ENCODE measurements around the gene RANBP1.

RANBP1 gene

DNA sequence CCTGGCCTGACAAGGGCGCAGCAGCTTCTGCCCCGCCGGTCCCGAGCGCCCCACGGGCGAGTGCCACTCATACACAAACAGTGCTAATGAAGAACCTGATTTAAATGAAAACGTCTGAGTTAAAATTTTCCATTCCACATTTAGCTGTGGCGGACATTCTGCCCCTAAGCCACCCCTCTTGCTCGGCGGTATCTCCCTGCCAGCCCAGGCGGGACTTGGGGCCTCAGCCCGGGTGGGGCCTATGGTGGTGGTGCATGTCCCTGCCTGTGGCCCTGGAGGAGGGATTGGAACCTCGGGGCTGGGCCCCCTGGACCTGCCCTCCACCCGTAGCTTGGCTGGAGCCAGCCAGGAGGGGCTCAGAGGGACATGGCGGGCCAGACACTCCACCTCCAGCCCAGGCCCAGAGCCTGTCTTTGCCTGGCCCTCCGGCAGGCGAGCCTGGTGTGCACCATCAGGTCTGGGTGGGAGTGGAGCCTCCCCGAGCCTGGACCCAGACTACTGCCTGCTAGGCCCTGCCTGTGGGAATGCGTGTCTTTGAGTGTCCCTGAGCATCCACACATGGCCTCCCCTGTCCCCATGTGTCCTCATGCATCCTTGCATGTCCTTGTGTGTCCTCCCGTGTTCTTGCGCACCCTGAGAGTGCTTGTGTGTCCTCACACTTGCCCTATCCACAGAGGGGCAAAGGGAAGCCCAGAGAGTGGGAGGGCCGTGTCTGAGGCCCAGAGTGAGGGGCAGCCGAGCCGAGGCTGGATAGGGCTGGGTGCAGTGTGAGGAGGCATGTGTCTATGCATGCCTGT, 20.1 kb downstream of the RANBP1 start:
- H3K4me3 ChIP-seq (ENCODE audit: low read depth, low read length): no peak overlapping the region

DNA sequence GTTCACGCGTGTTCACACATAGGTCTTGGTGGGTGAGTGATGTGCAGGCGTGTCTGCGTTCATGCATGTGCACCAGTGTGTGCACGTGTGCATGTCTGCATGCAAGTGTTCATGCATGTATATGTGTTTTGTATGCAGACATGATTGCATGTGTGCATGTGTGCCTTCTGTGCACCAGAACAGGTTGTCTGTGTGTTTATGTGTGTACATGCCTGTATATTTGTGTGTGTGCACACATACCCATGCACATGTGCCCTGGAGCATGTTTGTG, 20.6 kb downstream of the RANBP1 start:
- no peak overlapping the region for H3K4me3 ChIP-seq (ENCODE audit: low read depth, low read length)

DNA sequence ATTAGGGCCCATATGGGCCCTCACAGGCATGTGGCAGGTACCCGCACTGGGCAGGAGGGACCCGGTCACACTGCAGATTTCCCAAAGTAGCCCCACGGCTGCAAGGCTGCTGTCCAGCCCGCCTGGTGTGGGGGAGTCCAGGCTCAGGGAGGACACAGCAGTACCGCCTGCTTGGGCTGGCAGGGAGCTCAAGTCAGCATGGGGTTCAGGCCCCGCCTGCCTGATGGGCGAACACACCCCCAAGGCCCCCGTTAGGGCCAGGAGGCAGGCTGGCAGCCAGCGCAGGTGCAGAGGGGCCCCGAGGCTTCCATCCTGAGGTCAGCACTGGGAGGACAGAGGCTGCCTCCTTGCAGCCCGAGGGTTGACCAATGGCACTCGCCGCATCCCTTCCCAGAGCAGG, 21.2 kb downstream of the RANBP1 start:
- no peak overlapping the region for H3K4me3 ChIP-seq (ENCODE audit: low read depth, low read length)

DNA sequence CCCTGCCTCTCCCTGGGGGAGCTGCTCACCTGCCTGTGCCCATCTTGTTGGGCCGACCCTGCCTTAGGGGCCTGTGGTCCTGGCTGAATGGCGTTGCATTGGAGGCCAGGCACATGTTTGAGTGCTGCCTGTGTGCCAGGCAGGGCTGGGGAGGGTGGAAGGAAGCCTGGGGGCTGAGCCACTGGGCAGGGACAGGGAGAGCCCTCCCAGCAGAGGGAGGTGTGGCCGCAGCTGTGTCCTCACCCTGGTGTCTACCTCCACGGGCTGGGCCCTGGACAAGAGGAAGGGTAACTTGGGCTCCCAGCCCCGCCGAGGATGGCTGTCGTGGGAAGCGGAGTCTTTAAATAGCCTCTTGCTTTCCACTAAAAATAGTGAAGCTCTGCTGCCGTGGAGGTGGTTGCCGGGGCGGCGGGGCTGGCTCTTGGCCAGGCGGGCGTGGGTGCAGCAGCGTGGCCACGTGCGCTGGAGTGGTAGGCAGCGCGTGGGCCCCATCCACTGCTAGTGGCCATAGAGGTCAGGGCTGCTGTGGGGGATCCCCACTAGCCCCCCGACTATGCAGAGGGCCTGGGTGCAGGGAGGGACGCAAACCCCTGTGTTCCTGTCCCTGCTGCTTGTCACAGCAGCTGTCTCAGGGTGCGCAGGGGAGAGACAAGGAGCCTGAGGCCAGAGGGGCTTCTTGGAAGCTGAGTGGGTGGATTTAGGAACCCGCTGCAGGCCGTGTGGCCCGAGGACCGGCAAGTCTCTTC, 21.9 kb downstream of the RANBP1 start:
- H3K4me3 ChIP-seq (ENCODE audit: low read depth, low read length): no peak overlapping the region

DNA sequence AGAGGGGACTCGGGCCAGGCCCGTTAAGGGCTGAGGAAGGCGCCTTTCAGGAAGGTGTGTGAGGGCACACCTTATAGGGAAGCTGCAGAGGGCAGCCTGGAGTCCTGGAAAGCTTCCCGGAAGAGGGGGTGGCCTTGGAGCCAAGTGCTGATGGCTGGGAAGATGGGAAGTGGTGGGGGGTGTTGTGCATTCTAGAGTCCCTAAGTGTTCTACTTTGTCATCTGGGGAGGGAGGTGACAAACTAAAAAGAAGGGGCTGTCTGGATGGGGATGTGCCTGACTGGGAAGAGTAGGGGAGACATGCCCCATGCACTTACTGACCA, 22.5 kb downstream of the RANBP1 start:
- no peak overlapping the region for H3K4me3 ChIP-seq (ENCODE audit: low read depth, low read length)

DNA sequence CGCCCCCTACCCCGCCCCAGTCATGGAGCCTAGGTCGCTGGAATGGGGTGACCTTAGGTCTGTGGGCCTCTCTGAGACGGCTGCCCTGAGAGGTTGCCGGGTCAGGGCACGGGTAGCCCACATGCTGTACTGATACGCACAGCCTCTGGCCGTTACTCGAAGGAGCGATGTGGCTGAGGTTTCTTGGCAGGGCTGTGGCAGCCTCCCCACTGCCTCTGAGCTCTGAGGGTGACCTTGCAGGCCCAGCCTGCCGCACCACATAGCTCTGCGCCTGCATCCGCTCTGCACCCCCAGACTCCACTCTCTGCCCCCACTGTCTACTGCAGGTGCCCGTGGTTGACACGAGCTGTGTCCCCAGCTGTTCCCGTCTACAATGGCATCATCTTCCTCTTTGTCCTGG, 23.0 kb downstream of the RANBP1 start:
- no peak overlapping the region for H3K4me3 ChIP-seq (ENCODE audit: low read depth, low read length)

DNA sequence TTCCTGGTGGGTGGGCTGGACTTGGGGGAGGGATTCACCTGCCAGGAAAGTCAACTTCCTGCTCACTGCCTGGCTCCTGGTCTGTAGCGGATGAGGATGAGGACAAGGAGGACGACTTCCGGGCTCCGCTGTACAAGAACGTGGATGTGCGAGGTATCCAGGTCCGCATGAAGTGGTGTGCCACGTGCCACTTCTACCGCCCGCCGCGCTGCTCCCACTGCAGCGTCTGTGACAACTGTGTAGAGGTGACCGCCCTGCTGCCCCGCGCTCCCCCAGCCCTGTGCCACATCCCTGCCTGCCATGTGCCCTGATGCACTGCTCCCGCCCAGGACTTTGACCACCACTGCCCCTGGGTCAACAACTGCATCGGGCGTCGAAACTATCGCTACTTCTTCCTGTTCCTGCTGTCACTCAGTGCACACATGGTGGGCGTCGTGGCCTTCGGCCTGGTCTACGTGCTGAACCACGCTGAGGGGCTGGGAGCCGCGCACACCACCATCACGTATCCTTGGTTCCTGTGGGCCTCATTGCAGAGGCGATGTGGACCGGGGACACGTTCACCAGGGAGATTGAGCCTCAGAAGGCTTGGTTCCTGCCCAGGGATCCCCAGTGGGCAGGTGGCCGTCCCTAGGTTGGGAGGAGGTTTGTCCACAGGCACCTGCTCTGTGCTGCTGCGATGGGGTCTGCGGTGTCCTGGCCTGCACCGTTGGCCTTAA, 23.6 kb downstream of the RANBP1 start:
- no peak overlapping the region for H3K4me3 ChIP-seq (ENCODE audit: low read depth, low read length)

DNA sequence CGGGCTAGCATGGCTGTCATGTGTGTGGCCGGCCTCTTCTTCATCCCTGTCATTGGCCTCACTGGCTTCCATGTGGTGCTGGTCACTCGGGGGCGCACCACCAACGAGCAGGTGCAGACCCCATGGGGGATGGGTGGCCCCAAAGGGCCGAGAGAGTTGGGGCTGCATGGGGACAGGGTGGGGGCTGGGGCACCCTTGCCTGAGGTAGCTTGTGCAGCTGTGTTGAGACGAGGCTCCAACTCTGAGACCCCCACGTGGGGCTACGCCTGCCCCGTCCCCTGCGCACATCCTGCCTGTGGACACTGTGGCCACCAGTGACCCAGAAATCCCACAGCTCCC, 24.2 kb downstream of the RANBP1 start:
- H3K4me3 ChIP-seq (ENCODE audit: low read depth, low read length): no peak overlapping the region

DNA sequence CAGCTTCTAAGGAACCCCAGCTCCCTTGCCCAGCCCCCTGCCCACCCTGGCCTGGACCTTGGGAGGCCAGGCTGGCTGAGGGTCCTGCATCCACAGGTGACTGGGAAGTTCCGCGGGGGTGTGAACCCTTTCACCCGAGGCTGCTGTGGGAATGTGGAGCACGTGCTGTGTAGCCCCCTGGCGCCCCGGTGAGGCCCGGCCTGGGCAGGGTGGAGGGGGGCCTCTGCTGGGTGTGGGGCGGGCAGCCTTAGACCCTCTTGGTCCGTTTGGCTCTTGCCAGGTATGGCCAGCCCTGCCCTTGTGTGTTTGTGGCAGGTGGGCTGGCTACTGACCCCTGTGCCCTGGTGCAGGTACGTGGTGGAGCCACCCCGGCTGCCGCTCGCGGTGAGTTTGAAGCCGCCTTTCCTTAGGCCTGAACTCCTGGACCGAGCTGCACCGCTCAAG, 24.6 kb downstream of the RANBP1 start:
- H3K4me3 ChIP-seq (ENCODE audit: low read depth, low read length): no peak overlapping the region

DNA sequence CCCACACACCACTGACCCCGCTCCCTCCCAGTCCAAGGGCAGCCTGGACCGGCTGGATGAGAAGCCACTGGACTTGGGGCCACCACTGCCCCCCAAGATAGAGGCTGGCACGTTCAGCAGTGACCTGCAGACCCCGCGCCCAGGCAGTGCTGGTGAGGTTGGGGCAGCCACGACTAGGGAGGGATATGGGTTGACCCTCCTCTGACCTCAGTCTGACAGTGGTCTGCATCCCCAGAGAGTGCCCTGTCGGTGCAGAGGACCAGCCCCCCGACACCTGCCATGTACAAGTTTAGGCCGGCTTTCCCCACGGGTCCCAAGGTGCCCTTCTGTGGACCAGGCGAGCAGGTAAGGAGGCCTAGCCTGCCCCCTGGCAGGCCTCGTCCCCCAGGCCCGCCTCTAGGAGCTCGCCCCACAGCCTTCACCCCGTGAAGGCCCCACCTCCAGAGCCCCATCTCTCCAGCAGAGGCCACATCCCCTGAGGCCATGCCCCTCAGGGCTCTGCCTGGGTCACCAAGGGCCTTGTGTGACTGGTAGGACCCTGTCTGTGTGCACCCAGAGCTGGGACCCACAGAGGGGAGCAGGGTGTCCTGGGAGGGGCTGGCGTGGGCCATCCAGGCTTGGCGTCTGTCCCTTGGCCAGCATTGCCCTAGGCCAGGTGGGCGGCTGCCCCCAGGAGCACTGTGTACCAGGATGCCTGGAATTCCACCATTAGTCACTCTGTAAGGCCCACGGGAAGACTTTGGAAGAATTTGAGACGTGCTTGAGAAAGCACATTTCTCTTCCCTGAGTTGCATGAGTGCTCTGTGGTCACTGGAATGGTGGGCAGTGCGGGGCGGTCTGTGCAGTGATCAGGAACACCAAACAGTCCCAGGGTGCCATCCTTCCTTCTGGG, 25.5 kb downstream of the RANBP1 start:
- no peak overlapping the region for H3K4me3 ChIP-seq (ENCODE audit: low read depth, low read length)

DNA sequence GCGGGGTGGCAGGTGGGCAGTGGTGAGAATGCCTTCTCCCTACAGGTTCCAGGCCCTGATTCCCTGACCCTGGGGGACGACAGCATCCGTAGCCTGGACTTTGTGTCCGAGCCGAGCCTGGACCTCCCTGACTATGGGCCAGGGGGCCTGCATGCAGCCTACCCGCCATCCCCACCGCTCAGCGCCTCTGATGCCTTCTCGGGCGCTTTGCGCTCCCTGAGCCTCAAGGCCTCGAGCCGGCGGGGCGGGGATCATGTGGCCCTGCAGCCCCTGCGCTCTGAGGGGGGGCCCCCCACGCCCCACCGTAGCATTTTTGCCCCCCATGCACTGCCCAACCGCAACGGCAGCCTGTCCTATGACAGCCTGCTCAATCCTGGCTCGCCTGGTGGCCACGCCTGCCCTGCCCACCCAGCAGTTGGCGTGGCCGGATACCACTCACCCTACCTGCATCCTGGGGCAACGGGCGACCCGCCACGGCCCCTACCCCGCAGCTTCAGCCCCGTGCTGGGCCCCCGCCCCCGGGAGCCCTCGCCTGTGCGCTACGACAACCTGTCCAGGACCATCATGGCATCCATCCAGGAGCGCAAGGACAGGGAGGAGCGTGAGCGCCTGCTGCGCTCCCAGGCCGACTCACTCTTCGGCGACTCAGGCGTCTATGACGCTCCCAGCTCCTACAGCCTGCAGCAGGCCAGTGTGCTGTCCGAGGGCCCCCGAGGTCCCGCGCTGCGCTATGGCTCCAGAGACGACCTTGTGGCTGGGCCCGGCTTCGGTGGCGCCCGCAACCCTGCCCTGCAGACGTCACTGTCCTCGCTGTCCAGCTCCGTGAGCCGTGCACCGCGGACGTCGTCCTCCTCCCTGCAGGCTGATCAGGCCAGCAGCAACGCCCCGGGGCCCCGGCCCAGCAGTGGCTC, 27.1 kb downstream of the RANBP1 start:
- no peak overlapping the region for H3K4me3 ChIP-seq (ENCODE audit: low read depth, low read length)

DNA sequence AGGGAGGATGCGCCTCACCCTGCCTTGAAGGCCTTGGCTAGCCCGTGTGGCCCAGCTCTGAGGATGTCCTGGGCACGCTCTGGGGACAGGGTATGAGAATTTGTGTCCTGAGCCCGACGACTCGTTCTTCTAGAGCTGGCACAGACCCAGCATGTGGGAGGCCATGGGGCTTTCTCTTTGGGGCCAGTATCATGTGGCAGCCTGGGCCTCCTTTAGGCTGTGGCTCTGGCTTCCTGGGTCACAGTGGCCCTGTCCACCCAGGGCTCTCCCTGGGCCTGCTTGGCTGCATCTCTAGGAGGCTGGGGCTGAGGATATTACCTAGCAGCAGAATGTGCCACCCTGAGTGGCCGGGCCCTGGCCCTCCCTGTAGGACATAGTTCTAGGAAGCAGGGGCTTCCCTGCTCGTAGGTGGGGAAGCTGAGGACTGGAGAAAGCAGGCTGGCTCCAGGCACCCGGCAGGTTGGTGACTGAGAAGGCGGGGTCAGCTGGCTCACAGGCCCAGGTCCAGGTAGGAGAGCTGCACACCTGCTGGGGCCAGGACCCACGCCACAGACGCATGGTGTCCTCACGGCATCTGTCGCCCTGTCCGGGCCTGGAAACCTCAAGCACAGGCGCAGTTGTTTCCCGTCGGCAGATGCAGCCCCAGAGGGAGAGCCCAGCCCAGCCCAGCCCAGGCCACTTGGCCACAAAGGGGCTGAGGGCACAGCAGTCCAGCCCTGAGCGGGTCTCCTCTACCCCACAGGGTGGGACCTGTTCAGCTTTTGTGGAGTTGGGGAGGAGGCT, 28.2 kb downstream of the RANBP1 start:
- H3K4me3 ChIP-seq (ENCODE audit: low read depth, low read length): no peak overlapping the region

DNA sequence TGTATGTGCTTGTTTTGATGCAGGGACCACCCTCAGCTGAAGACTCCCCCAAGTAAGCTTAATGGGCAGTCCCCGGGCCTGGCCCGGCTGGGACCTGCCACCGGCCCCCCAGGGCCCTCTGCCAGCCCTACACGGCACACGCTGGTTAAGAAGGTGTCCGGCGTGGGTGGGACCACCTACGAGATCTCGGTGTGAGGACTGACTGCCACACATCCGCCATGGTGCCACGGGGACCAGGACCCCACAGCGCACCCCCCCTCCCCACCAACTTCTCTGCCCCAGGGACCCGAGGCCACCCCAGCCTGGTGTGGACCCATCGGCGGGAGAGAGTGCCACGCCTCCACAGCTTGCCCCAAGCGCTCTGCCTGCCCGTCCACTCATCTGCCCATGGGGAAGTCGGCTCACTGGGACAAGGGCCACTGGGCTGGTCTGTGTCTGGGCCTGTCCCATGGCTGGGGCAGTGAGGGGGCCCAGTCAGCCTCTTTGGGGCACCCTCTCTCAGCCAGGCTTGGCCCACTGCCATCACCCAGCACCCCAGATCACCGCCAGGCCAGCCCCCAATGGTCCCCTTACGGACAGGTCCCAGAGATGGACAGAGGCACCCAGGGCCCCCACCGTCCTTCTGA, 29.4 kb downstream of the RANBP1 start:
- no peak overlapping the region for H3K4me3 ChIP-seq (ENCODE audit: low read depth, low read length)

DNA sequence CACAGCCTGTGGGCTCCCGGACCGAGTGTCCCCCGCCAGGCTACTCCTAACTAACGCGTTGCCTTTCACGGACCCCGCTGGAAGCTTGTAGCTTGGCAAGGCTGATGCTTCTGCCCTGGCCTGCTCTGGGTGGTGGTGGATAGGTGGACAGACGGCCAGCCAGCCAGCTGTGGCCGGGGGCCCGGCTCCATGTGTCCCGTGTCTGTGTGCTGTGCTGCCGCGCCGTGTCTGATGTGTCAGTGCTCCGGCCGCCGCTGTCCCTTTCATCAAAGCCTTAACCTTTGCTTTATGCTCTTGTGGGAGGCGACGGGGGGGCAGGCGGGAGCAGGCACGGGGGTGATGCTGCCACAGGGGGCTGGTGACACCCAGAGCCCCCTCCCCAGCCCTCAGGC, 29.9 kb downstream of the RANBP1 start:
- no peak overlapping the region for H3K4me3 ChIP-seq (ENCODE audit: low read depth, low read length)

DNA sequence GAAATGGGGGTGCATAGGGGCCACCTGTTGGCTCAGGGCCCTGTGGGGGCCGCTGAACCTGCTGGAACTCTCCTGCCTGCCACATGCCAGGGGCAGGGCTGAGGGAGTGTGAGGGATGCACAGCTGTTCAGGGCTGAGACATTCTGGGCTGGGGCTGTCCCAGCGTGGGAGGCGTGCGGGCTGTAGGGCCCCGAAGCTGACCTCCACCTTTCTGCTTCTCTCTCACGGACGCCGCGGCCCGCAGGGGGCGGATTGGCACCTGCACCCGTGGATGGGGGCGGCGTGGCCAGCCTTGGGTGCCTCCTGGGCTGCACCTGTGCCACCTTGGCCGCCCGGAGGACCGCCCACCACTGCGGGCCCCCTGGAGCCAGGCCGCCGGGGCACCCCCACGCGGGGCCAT, 30.9 kb downstream of the RANBP1 start:
- H3K4me3 ChIP-seq (ENCODE audit: low read depth, low read length): no peak overlapping the region

DNA sequence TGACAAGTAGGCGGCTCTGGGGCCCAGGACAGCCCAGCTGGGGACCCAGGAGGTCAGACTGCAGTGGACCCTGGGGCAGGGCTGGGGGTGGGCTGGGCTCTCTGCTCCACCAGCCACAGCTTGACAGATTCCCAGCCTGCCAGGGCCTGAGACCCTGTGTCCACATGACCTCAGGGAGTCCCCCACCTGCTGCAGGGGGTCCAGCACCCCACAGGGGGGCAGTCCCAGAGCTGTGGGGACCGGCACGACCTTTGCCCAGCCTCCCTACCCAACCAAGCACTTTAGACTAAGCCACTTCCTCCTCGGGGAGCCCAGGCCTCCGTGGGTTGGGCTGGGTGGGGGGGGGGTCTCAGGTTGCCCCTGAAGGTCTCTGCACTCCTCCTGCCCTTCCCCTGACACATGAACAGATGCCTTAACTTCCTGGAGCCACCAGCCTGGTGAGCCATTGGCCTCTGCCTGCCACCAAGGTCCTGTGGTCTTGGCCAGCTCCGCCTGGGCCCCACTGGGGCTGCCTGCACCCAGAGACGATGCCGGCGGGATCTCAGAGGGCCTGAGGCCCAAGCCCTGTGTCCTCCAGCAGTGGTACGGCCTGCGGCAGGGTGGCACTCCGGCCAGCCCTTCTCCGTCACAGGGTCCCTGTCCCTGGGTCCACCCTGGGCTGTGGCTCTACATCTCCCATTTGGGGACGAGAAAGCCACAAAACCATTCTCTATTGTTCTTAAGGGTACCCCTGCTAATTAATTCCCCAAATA, 31.5 kb downstream of the RANBP1 start:
- H3K4me3 ChIP-seq (ENCODE audit: low read depth, low read length): no peak overlapping the region

DNA sequence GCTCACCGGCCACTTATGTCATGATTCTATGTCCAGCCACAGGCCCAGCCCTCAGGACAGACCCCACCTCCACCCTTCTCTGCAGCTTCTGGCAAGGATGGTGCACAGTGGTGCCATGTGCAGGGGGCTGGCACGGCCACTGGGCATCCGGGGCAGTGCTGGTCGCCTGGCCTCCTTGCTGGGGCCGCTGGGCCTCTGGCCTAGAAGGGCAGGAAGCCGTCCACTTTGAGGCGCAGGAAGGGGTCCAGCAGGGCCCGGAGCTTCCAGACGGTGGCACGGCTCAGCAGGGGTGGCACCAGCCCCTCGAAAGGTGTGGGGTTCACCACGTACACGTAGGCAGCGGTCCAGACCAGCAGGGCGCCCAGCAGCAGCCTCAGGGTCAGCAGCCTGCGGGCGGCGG, 32.5 kb downstream of the RANBP1 start:
- no peak overlapping the region for H3K4me3 ChIP-seq (ENCODE audit: low read depth, low read length)
